GM06990 (cell line): ENCODE data around the gene KNG1.
"Not testable (repeated sequence)": the region's sequence is repeated elsewhere in the genome, so short reads cannot be mapped to it uniquely, and the experiment has no call there.

ENCODE experiments used
- DNase-seq: peaks from one replicate; pipeline ENCODE4 v3.0.0-alpha.2; 2011; ENCODE audit not compliant: insufficient read length; ENCODE audit errors: extremely low read depth
- H3K27me3 ChIP-seq: replicated peaks from 2 replicates; pipeline ENCODE4 v1.6.0; 2011; ENCODE audit warnings: low read length; ENCODE audit not compliant: control insufficient read depth, insufficient read depth
- H3K36me3 ChIP-seq: 2 replicates; pipeline ENCODE4 v1.5.1; 2011; ENCODE audit warnings: low read length; ENCODE audit not compliant: control insufficient read depth, insufficient read depth
- H3K4me3 ChIP-seq: replicated peaks from 2 replicates; pipeline ENCODE4 v1.5.1; 2011; ENCODE audit warnings: low read depth, mild to moderate bottlenecking, control low read depth, low read length
- TF ChIP-seq, protein P1 (sequence below): IDR thresholded peaks from 2 replicates; pipeline ENCODE4 v1.5.1; 2011; ENCODE audit warnings: low read length, control low read depth, mild to moderate bottlenecking, inconsistent platforms; ENCODE audit not compliant: insufficient read depth, poor library complexity, severe bottlenecking

Gene KNG1

DNA sequence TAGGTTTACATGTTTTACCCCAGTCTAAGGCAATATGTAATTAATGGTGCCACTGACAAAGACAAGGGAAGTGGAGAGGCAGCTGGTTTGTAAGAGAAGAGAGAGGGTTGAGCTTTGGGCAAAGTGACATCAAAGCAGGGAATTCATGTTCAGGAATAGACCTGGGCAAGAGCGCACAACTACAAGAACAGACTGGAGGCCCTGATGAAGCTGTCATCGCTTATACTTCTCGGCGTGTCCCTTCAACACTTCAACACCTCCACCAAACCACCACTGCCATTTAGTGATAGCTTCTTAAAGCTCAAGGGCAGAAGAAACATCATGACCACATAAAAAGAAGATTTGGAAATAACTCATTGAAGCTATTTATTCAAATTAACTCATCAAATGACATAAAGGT lies 19.6 kb upstream of the KNG1 start:
- Histone ChIP-seq H3K36me3 (no peaks in the 10 kb centered on the region), H3K27me3 (no peaks in the 10 kb centered on the region; the same call in 1 of the 2 replicates), H3K4me3 (no peak overlapping the region)
- DNase-seq, result no peak
- TF ChIP-seq, protein P1, sequence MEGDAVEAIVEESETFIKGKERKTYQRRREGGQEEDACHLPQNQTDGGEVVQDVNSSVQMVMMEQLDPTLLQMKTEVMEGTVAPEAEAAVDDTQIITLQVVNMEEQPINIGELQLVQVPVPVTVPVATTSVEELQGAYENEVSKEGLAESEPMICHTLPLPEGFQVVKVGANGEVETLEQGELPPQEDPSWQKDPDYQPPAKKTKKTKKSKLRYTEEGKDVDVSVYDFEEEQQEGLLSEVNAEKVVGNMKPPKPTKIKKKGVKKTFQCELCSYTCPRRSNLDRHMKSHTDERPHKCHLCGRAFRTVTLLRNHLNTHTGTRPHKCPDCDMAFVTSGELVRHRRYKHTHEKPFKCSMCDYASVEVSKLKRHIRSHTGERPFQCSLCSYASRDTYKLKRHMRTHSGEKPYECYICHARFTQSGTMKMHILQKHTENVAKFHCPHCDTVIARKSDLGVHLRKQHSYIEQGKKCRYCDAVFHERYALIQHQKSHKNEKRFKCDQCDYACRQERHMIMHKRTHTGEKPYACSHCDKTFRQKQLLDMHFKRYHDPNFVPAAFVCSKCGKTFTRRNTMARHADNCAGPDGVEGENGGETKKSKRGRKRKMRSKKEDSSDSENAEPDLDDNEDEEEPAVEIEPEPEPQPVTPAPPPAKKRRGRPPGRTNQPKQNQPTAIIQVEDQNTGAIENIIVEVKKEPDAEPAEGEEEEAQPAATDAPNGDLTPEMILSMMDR, result no peak

DNA sequence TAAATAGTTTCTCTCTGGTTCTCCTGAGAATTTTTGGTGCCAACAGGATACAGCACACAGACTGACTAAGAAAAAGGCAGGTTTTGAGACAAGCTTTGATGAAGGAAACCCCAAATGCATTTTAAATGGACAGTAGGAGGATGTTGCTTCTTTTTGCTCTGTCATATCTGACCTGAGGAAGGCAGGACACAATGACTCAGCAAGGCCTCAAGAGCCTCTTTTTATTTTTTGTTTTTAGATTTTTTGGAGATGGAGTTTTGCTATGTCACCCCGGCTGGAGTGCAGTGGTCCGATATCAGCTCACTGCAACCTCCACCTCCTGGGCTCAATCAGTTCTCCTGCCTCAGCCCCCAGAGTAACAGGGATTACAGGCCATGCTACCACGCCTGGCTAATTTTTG lies 16.9 kb upstream of the KNG1 start:
- H3K27me3 ChIP-seq, result no peaks in the 10 kb centered on the region
- TF ChIP-seq, protein P1, result no peak
- H3K36me3 ChIP-seq, result no peaks in the 10 kb centered on the region
- peak; percentile 24 for DNase-seq
- no peak overlapping the region for H3K4me3 ChIP-seq

DNA sequence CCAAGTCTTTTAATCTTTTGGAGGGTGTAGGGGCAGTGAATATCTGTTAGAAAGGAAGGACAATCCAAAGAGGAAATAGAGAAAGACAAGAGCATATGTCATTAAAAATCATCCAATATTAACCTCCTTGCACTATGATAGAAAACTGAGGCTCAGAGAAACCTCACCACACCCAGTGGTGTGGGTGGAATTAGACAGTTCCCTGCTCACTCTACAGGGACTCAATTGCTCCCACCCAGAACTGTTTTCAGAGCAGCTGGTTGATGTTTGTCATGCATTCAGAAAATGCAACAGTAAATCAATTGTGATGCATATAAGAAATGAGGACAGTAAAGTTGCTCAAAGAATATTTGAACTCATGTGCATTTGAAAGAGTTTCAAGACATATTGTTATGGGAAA lies 14.7 kb upstream of the KNG1 start:
- H3K4me3 ChIP-seq, DNase-seq, H3K36me3 ChIP-seq, H3K27me3 ChIP-seq: not testable (repeated sequence)

DNA sequence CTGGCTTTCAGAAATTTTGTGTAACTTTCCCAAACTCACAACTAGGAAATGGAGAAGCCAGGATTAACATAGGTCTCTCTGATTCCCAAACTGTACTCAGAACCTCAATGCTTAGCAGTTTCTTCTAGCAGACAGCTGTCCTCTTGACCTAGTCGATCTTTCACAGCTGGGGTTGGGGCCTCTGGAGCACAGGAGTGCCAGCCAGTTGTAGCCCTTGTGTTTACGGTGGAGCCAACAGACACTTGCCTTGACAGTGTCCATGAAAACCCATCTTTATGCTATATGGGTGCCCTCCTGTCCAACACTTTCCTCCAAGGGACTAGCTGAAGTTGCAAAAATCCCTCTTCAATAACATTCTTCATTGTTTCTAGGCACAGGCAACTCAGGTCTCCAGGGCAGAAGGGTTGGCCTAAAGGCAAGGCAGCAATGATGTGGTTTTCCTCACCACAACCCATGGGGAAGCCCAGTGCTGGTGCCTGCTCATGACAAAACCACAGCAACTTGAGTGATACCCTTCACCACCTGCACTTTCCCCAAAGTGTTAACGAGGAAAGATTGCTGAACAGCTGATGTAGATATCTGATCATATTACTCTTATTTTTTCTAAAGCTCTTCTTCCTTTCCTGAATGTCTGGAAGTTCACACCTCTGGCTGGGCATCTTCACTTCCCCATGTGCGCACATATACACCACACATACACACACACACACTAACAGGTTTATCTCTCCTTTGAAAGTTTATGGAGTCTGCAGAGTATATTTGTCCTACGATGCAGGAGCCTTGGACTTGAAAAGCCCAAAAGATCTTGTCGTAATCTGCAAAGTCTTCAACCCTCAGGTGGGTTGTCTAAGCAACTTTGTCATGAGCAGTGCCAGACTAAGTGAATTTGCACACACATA lies 11.0 kb upstream of the KNG1 start:
- H3K36me3 ChIP-seq, result no peaks in the 10 kb centered on the region
- no peak for DNase-seq
- TF ChIP-seq, protein P1, result no peak
- no peak overlapping the region for H3K4me3 ChIP-seq
- no peaks in the 10 kb centered on the region for H3K27me3 ChIP-seq

DNA sequence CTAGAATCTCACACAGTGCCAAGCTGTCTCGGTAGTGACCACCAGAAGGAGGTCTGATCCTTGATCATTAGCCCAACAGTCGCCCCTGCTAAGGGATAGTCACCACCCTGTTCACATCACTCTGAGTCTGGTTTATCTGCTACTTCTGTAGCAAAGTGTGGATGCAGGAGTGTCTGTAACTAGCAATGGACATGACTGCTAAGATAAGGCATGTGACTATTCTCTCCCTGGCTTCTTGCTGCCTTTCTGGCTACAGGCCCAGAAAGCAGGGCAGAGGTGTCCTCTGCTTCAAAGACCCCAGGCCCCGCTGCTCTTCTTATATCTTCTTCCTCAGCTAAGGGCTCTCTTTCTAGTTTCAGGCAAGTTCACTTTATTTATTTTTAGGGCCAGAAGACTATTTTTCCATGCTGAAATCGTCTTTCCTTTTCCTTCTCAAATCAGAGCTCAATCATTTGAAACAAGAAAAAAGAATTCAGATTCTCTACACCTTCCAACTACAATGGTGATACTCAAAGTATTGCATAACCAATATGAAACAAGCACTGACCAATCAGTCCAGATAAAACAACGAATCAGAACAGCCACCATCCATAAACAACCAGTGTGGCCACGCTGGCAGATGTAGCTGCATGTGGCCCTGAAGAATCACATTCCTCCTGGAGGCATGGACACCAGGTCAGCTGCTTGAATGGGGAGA lies 8.0 kb upstream of the KNG1 start:
- DNase-seq, result no peak
- TF ChIP-seq, protein P1, result no peak
- H3K27me3 ChIP-seq, result no peaks in the 10 kb centered on the region
- no peak overlapping the region for H3K4me3 ChIP-seq
- no peaks in the 10 kb centered on the region for H3K36me3 ChIP-seq

DNA sequence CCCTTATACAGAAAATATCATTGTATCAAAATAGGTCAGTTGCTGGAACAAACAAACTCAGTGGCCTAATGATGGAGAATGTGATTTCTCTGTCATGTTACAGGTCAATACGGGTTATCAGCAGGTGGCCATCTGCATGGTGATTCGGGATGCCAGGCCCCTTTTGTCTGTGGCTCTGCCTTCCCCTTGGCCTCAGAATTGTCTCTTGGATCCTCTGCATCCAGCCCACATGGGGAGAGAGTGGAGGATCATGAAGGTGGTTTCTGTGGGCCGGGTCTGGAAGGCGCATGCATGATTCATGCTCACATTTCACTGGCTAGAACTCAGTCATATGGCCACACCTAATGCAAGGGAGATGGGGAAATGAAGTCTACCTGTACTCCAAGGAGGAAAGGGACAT lies 6.5 kb upstream of the KNG1 start:
- not testable (repeated sequence) for H3K4me3 ChIP-seq, H3K36me3 ChIP-seq, H3K27me3 ChIP-seq, DNase-seq
